ENCODE data around the gene CCSER2. TPM values are rescaled to one million over a fixed set of nuclear protein-coding genes. Genes with fewer than 3 reads are reported as not detected.

Gene CCSER2
- polyA plus RNA-seq, 1 donor (not counting 4 experiments of a cell fraction or from before 2014, with no cell fraction given) = 26.7 TPM

DNA sequence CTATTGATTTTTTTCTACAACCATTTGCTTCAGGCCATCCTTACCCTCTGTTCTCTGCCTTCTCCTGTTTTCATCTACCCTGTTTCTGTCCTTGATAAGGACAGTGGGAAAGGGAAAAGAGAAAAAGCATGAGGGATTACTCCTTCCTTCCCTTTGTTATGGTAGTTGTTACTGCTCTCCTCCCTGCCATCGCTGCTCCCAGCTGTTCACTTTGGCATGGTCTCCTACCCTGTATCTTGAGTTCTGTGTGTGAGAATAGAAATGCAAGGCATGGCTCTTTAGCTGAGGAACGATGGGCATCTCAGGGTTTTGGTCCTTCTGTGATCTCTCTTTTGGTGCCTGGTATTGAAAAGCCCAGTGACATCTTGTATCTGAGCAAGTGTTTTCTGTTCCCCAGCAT is 6.4 kb downstream of the CCSER2 start:
- Histone ChIP-seq H3K9ac (ENCODE audit: control insufficient read depth, extremely low read depth, insufficient read depth, low read length) (no peak overlapping the region), H3K4me2 (ENCODE audit: control insufficient read depth, extremely low read depth, insufficient read depth, low read depth, low read length) (no peak overlapping the region), H3K4me3 (ENCODE audit: control insufficient read depth in 2 of 3, extremely low read depth in 1 of 3, insufficient read depth in 2 of 3, low read depth in 1 of 3, low read length in 3 of 3) (no peak overlapping the region), H3K4me1 (ENCODE audit: control insufficient read depth, extremely low read depth, insufficient read depth, low read length) (peaks cover 33% of the 10 kb centered on the region), H3K27me3 (ENCODE audit: control insufficient read depth, extremely low read depth, insufficient read depth, low read length) (no peaks in the 10 kb centered on the region), H3K79me2 (ENCODE audit: control insufficient read depth, insufficient read depth, low read length) (peaks cover 90% of the 10 kb centered on the region), H4K20me1 (ENCODE audit: control insufficient read depth, extremely low read depth, insufficient read depth, low read length) (peaks cover 6% of the 10 kb centered on the region), H2AFZ (ENCODE audit: control insufficient read depth, low read length) (no peak overlapping the region), H3K36me3 (ENCODE audit: control insufficient read depth in 2 of 2, extremely low read depth in 1 of 2, insufficient read depth in 2 of 2, low read length in 2 of 2) (no peaks in the 10 kb centered on the region), H3K27ac (ENCODE audit: control insufficient read depth, insufficient read depth, low read length) (no peak overlapping the region), H3K9me1 (ENCODE audit: control insufficient read depth, extremely low read depth, insufficient read depth, low read length) (peaks cover 2% of the 10 kb centered on the region), H3K9me3 (ENCODE audit: control insufficient read depth, low read depth, low read length) (no peaks in the 10 kb centered on the region)
- DNase-seq (ENCODE audit: low read depth, low spot score) (no peak), FAIRE-seq (no peak)
- TF ChIP-seq, protein P1, sequence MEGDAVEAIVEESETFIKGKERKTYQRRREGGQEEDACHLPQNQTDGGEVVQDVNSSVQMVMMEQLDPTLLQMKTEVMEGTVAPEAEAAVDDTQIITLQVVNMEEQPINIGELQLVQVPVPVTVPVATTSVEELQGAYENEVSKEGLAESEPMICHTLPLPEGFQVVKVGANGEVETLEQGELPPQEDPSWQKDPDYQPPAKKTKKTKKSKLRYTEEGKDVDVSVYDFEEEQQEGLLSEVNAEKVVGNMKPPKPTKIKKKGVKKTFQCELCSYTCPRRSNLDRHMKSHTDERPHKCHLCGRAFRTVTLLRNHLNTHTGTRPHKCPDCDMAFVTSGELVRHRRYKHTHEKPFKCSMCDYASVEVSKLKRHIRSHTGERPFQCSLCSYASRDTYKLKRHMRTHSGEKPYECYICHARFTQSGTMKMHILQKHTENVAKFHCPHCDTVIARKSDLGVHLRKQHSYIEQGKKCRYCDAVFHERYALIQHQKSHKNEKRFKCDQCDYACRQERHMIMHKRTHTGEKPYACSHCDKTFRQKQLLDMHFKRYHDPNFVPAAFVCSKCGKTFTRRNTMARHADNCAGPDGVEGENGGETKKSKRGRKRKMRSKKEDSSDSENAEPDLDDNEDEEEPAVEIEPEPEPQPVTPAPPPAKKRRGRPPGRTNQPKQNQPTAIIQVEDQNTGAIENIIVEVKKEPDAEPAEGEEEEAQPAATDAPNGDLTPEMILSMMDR (optimal IDR thresholded peaks at IDR 0.05 in 1 of 3, IDR thresholded peaks at IDR 0.05 in 1 of 3, conservative IDR thresholded peaks at IDR 0.05 in 1 of 3; ENCODE audit: extremely low read depth in 1 of 3, insufficient read depth in 2 of 3, low read length in 3 of 3) = no peak
- no peak for TF ChIP-seq EZH2 (IDR thresholded peaks at IDR 0.05; ENCODE audit: low read length)
- dilution Hi-C loops (cut with MboI; ENCODE audit: extremely low pct_ligation_motif_present, low sequenced_read_pairs) = no loop called here

DNA sequence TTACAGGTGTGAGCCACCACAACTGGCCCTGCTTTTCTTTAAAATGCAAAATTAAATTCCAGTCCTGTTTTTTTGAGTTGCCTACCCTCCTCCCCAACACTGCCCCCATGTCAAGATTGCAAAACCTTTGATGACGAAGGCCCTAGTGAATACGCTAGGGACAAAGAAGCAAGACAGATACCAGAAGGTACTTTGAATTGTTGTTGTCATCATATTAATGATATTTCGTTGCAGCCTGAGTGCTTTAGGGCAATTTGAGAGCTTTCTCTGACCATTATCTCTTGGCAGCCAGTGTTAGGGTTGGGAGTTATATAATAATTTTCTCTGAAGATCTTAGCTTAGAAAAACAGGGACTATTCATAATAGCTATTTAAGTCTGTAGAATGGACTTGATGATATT is 7.1 kb downstream of the CCSER2 start:
- FAIRE-seq = no peak
- DNase-seq (ENCODE audit: low read depth, low spot score) = no peak
- Histone ChIP-seq H3K79me2 (ENCODE audit: control insufficient read depth, insufficient read depth, low read length) (peaks cover 87% of the 10 kb centered on the region), H3K9ac (ENCODE audit: control insufficient read depth, extremely low read depth, insufficient read depth, low read length) (no peak overlapping the region), H4K20me1 (ENCODE audit: control insufficient read depth, extremely low read depth, insufficient read depth, low read length) (peaks cover 6% of the 10 kb centered on the region), H3K4me1 (ENCODE audit: control insufficient read depth, extremely low read depth, insufficient read depth, low read length) (peaks cover 26% of the 10 kb centered on the region), H3K9me3 (ENCODE audit: control insufficient read depth, low read depth, low read length) (no peaks in the 10 kb centered on the region), H3K9me1 (ENCODE audit: control insufficient read depth, extremely low read depth, insufficient read depth, low read length) (peaks cover 2% of the 10 kb centered on the region), H3K36me3 (ENCODE audit: control insufficient read depth in 2 of 2, extremely low read depth in 1 of 2, insufficient read depth in 2 of 2, low read length in 2 of 2) (no peaks in the 10 kb centered on the region), H3K4me2 (ENCODE audit: control insufficient read depth, extremely low read depth, insufficient read depth, low read depth, low read length) (no peak overlapping the region), H2AFZ (ENCODE audit: control insufficient read depth, low read length) (no peak overlapping the region), H3K27me3 (ENCODE audit: control insufficient read depth, extremely low read depth, insufficient read depth, low read length) (no peaks in the 10 kb centered on the region), H3K4me3 (ENCODE audit: control insufficient read depth in 2 of 3, extremely low read depth in 1 of 3, insufficient read depth in 2 of 3, low read depth in 1 of 3, low read length in 3 of 3) (no peak overlapping the region), H3K27ac (ENCODE audit: control insufficient read depth, insufficient read depth, low read length) (no peak overlapping the region)
- TF ChIP-seq EZH2 (IDR thresholded peaks at IDR 0.05; ENCODE audit: low read length) = no peak
- TF ChIP-seq, protein P1 (optimal IDR thresholded peaks at IDR 0.05 in 1 of 3, IDR thresholded peaks at IDR 0.05 in 1 of 3, conservative IDR thresholded peaks at IDR 0.05 in 1 of 3; ENCODE audit: extremely low read depth in 1 of 3, insufficient read depth in 2 of 3, low read length in 3 of 3) = no peak
- dilution Hi-C loops (cut with MboI; ENCODE audit: extremely low pct_ligation_motif_present, low sequenced_read_pairs) = no loop called here
